K562 (cell line): Measurements from ENCODE around the gene LAMA3. TPM values are rescaled to one million over a fixed set of nuclear protein-coding genes. Genes with fewer than 3 reads are reported as not detected.

ENCODE experiments used
- MEF2A ChIP-seq: IDR thresholded peaks from 2 replicates; pipeline ENCODE4 v1.6.1; 2011; ENCODE audit warnings: low read depth, mild to moderate bottlenecking, low read length, moderate library complexity; ENCODE audit not compliant: control insufficient read depth
- POLR2AphosphoS2 ChIP-seq: IDR thresholded peaks from 2 replicates; pipeline ENCODE4 v1.6.1; 2012; ENCODE audit warnings: low read length, improper control_type of control experiment
- POLR2H ChIP-seq: IDR thresholded peaks from 2 replicates; pipeline ENCODE4 v1.6.1; 2016; ENCODE audit warnings: missing genetic modification characterization, low read depth, mild to moderate bottlenecking, control low read depth, missing compliant biosample characterization, moderate library complexity
- ZNF263 ChIP-seq: sonication (generic); formaldehyde crosslinking; IDR thresholded peaks from 2 replicates; pipeline ENCODE4 v1.8.0; 2022; ENCODE audit warnings: mild to moderate bottlenecking, missing genetic modification reagents, borderline replicate concordance
- polyA plus RNA-seq, 8 experiments: library from polyadenylated mRNA; depleted of rRNA in 4 of 8; stranded (reverse) in 5 of 8; unstranded in 3 of 8; fragments of >200 nt; fragmentation: Nextera tagmentation in 2 of 8; fragmentation: Illumina TruSeq in 1 of 8; extraction: Ambion mirVana in 2 of 8; extraction: Trizol in 1 of 8; gene quantifications; 2 replicates each; pipeline versions ENCODE4 v1.2.1 to v1.2.3, GENCODE V29; 2011 to 2014; ENCODE audit warnings: inconsistent platforms in 1 of 8, missing spikeins in 1 of 8
- total RNA-seq, 7 experiments: library from RNA; depleted of rRNA in 6 of 7; stranded (reverse); fragments of >200 nt in 6 of 7; fragmentation: Illumina TruSeq in 2 of 7; extraction: Trizol in 2 of 7; gene quantifications; 2 replicates each; pipeline versions ENCODE4 v1.2.1 to v1.2.3, GENCODE V29; 2011 to 2021; ENCODE audit warnings: low replicate concordance in 1 of 7
- TF ChIP-seq, protein P1 (sequence below), 2 experiments: fragments of 450-650 bp; conservative IDR thresholded peaks; 2 replicates each; pipeline ENCODE4 v1.6.1; 2017; ENCODE audit warnings: mild to moderate bottlenecking in 2 of 2, moderate library complexity in 2 of 2
- TF ChIP-seq, protein P2 (sequence below): IDR thresholded peaks from 2 replicates; pipeline ENCODE4 v1.6.1; 2011; ENCODE audit warnings: borderline replicate concordance, low read depth, mild to moderate bottlenecking, moderate library complexity, low read length; ENCODE audit not compliant: insufficient read depth, poor library complexity, severe bottlenecking

The LAMA3 gene
- total and polyA plus RNA-seq, 9 of the 15 experiments (the other 6 are each of a cell fraction or from before 2014, with no cell fraction given) = 0.07 TPM; not detected in 8

DNA sequence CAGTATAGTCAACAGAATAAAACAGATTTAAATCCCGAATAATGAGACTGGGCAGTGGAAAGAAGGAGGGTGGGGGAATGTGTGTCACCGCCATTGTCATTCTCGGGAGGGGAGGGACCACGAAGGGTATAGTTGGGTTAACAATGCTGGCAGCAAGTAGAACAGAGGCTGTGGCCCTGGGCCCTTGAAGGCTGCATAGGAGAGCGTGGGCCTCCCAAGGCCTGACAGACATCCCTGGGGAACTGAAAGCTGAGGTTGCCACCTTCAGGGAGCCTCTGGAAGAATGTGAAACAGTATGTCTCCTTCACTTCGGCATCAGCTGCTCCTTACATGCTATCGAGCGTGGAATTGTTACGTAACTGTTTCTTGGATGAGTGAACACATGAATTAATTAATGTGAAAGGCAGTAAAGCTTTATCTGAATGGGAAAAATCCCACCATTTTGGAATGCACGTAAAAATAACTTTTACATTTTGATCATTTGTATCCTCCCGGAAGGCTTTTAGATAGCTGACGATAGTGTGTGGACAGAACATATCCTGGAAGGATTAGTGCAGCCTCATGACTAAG lies 232.5 kb downstream of the LAMA3 start (continued):
- TF ChIP-seq, protein P1, sequence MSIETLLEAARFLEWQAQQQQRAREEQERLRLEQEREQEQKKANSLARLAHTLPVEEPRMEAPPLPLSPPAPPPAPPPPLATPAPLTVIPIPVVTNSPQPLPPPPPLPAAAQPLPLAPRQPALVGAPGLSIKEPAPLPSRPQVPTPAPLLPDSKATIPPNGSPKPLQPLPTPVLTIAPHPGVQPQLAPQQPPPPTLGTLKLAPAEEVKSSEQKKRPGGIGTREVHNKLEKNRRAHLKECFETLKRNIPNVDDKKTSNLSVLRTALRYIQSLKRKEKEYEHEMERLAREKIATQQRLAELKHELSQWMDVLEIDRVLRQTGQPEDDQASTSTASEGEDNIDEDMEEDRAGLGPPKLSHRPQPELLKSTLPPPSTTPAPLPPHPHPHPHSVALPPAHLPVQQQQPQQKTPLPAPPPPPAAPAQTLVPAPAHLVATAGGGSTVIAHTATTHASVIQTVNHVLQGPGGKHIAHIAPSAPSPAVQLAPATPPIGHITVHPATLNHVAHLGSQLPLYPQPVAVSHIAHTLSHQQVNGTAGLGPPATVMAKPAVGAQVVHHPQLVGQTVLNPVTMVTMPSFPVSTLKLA (conservative IDR thresholded peaks at IDR 0.05) = no peak
- TF ChIP-seq POLR2AphosphoS2 (no peak), POLR2H (tag) (no peak), MEF2A (no peak), ZNF263 (no peak)
- TF ChIP-seq, protein P2, sequence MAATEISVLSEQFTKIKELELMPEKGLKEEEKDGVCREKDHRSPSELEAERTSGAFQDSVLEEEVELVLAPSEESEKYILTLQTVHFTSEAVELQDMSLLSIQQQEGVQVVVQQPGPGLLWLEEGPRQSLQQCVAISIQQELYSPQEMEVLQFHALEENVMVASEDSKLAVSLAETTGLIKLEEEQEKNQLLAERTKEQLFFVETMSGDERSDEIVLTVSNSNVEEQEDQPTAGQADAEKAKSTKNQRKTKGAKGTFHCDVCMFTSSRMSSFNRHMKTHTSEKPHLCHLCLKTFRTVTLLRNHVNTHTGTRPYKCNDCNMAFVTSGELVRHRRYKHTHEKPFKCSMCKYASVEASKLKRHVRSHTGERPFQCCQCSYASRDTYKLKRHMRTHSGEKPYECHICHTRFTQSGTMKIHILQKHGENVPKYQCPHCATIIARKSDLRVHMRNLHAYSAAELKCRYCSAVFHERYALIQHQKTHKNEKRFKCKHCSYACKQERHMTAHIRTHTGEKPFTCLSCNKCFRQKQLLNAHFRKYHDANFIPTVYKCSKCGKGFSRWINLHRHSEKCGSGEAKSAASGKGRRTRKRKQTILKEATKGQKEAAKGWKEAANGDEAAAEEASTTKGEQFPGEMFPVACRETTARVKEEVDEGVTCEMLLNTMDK = no peak
- TF ChIP-seq, all 486 proteins: peak for 0
